Nephron progenitor cell (in vitro differentiated cells): ENCODE data around the gene RAE1.

ENCODE experiments used
- DNase-seq: peaks from one replicate; pipeline ENCODE4 v3.0.0; 2021
- H3K27ac Mint-ChIP-seq: 2 replicates; pipeline ENCODE4 v1.8.0; 2021; ENCODE audit warnings: mild to moderate bottlenecking, moderate library complexity, mixed read lengths
- H3K27me3 Mint-ChIP-seq: 2 replicates; pipeline ENCODE4 v1.8.0; 2021; ENCODE audit warnings: mild to moderate bottlenecking, low read depth, mixed read lengths; ENCODE audit not compliant: poor library complexity
- H3K36me3 Mint-ChIP-seq: 2 replicates; pipeline ENCODE4 v1.8.0; 2021; ENCODE audit warnings: low read depth, mixed read lengths
- H3K4me1 Mint-ChIP-seq: 2 replicates; pipeline ENCODE4 v1.8.0; 2021; ENCODE audit warnings: mixed read lengths
- H3K4me3 Mint-ChIP-seq: 2 replicates; pipeline ENCODE4 v1.8.0; 2021; ENCODE audit warnings: mild to moderate bottlenecking, moderate library complexity, mixed read lengths
- H3K9me3 Mint-ChIP-seq: 2 replicates; pipeline ENCODE4 v1.8.0; 2021; ENCODE audit warnings: mild to moderate bottlenecking, moderate library complexity, mixed read lengths
- TF ChIP-seq, protein P1 (sequence below): fragments of 200-600 bp; sonication (generic); IDR thresholded peaks from 2 replicates; pipeline ENCODE4 v1.5.0; 2021; ENCODE audit warnings: antibody characterized with exemption

The RAE1 gene

GRCh38 chr20:57410398-57410920 lies 59.4 kb downstream of the RAE1 start:
- no peaks in the 10 kb centered on the region for H3K9me3 Mint-ChIP-seq
- TF ChIP-seq, protein P1, sequence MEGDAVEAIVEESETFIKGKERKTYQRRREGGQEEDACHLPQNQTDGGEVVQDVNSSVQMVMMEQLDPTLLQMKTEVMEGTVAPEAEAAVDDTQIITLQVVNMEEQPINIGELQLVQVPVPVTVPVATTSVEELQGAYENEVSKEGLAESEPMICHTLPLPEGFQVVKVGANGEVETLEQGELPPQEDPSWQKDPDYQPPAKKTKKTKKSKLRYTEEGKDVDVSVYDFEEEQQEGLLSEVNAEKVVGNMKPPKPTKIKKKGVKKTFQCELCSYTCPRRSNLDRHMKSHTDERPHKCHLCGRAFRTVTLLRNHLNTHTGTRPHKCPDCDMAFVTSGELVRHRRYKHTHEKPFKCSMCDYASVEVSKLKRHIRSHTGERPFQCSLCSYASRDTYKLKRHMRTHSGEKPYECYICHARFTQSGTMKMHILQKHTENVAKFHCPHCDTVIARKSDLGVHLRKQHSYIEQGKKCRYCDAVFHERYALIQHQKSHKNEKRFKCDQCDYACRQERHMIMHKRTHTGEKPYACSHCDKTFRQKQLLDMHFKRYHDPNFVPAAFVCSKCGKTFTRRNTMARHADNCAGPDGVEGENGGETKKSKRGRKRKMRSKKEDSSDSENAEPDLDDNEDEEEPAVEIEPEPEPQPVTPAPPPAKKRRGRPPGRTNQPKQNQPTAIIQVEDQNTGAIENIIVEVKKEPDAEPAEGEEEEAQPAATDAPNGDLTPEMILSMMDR, result no peak
- H3K27me3 Mint-ChIP-seq, result peaks cover 4% of the 10 kb centered on the region
- peak; percentile 32 for DNase-seq
- peaks cover 55% of the 10 kb centered on the region for H3K4me1 Mint-ChIP-seq
- peak overlapping the region; percentile 42 for H3K4me3 Mint-ChIP-seq
- H3K27ac Mint-ChIP-seq, result peak overlapping the region; percentile 96
- H3K36me3 Mint-ChIP-seq, result peaks cover 29% of the 10 kb centered on the region

DNA sequence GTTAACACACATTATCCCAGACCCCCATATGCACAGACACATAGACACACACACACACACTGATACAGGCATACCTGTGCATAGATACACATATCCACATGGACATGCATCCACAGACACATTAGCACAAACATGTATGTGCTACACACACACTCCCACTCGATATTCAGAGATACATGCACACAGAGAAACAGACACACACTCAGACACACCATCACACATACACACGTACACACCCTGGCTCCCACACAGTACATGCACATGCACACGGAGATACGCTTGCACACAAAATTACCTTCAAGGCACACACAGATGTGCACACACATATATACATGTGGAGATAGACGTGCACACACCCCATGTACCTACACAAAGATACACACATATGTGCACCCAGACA lies 59.9 kb downstream of the RAE1 start:
- TF ChIP-seq, protein P1, result no peak
- H3K4me1 Mint-ChIP-seq, result peaks cover 60% of the 10 kb centered on the region
- no peak overlapping the region for H3K4me3 Mint-ChIP-seq
- DNase-seq, result no peak
- H3K36me3 Mint-ChIP-seq, result peaks cover 29% of the 10 kb centered on the region
- H3K9me3 Mint-ChIP-seq, result no peaks in the 10 kb centered on the region
- H3K27me3 Mint-ChIP-seq, result peaks cover 4% of the 10 kb centered on the region
- no peak overlapping the region for H3K27ac Mint-ChIP-seq

- H3K4me1 Mint-ChIP-seq, result peaks cover 65% of the 10 kb centered on the region
- H3K4me3 Mint-ChIP-seq, result no peak overlapping the region
- peaks cover 4% of the 10 kb centered on the region for H3K27me3 Mint-ChIP-seq
- DNase-seq, result no peak
- H3K27ac Mint-ChIP-seq, result no peak overlapping the region
- TF ChIP-seq, protein P1, result no peak
- peaks cover 26% of the 10 kb centered on the region for H3K36me3 Mint-ChIP-seq
- H3K9me3 Mint-ChIP-seq, result no peaks in the 10 kb centered on the region
Measured at GRCh38 chr20:57411406-57412283, 60.6 kb downstream of the RAE1 start.

DNA sequence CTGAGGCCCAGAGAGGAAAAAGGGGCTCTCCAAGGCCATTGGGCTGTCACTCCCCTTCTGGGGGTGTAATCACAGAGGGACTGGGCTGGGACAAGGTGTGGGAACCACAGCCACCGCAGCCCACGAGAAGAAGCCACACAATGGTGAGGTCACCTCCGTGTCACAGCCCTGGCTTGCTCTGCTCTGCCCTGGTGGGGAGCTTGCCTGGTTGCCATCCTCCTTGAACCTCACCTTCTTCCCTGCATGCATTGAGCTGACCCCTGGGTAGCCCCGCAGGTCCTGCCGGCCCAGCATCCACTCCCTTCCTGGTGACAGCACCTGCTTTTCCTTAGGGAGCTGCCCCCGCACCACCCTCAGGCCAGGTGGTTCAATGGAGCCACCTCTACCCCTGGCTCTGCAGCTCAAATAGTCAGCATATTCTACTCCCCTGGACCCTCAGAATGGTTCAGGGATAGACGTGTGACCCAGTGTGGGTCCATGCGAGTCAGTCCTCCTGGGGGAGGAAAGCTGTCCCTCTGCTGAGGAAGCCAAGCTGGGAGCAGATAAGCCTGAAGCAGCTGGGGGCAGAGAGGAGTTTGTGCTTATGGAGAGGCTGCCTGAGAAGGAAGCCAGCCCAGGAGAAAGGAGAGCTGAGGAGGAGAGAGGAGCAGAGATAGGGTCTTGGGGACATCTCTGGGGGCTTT lies 61.4 kb downstream of the RAE1 start:
- H3K9me3 Mint-ChIP-seq, result no peaks in the 10 kb centered on the region
- peaks cover 17% of the 10 kb centered on the region for H3K36me3 Mint-ChIP-seq
- no peak overlapping the region for H3K4me3 Mint-ChIP-seq
- peaks cover 56% of the 10 kb centered on the region for H3K4me1 Mint-ChIP-seq
- peaks cover 8% of the 10 kb centered on the region for H3K27me3 Mint-ChIP-seq
- peak overlapping the region; percentile 75 for H3K27ac Mint-ChIP-seq
- DNase-seq, result no peak
- TF ChIP-seq, protein P1, result no peak

DNA sequence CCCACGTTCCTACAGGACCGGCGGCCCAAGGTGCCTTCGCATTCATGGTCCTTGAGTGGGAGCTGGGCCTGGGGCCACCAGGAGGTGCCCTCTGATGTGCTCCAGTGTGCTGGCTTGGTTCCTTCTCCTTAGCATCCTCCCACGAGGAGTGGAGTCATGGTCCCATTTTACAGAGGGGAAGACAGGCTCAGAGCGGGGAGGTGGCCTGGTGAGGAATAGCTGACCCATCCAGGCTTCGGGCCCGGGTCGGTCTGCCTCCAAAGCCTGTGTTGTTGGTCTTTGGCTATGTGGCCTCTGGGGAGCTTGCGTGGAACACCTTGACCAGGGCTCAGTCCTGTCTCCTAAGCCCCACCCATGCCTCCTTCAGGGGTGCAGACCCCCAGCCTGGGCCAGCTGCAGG lies 62.9 kb downstream of the RAE1 start:
- H3K4me3 Mint-ChIP-seq, result no peak overlapping the region
- no peaks in the 10 kb centered on the region for H3K9me3 Mint-ChIP-seq
- H3K27me3 Mint-ChIP-seq, result peaks cover 10% of the 10 kb centered on the region
- no peak overlapping the region for H3K27ac Mint-ChIP-seq
- peaks cover 5% of the 10 kb centered on the region for H3K36me3 Mint-ChIP-seq
- TF ChIP-seq, protein P1, result no peak
- H3K4me1 Mint-ChIP-seq, result peaks cover 49% of the 10 kb centered on the region
- DNase-seq, result no peak
